Right ventricle myocardium inferior (tissue), 1 donor: Measurements from ENCODE around the gene TMEM59L. TPM values are rescaled to one million over a fixed set of nuclear protein-coding genes. Genes with fewer than 3 reads are reported as not detected.

Experiments used
- ATAC-seq: fragments of 200-7000 bp; cut with Tn5 transposase; one replicate; pipeline ENCODE4 v1.9.1; 2020; ENCODE audit warnings: mild to moderate bottlenecking, moderate library complexity
- DNase-seq: peaks from one replicate; pipeline ENCODE4 v3.0.0; 2021; ENCODE audit errors: missing footprints
- intact Hi-C: fragments of 100-400 bp; cut with DNase I; formaldehyde crosslinking; loops from one replicate; pipeline ENCODE4 v1.11.0; 2022
- total RNA-seq: library from RNA; stranded (reverse); fragmentation: NEBNext Ultra II Directional; extraction: Animal tissue kit (Norgen Biotek cat#: 25700); gene quantifications from one replicate; pipeline ENCODE4 v1.2.1, GENCODE V29; 2021
- donor health status: DM: no; HTN: yes; CAD: no; lungs with severe emphysema.

The TMEM59L gene
- total RNA-seq, 1 donor from 2014 or later: 2.8 TPM

DNA sequence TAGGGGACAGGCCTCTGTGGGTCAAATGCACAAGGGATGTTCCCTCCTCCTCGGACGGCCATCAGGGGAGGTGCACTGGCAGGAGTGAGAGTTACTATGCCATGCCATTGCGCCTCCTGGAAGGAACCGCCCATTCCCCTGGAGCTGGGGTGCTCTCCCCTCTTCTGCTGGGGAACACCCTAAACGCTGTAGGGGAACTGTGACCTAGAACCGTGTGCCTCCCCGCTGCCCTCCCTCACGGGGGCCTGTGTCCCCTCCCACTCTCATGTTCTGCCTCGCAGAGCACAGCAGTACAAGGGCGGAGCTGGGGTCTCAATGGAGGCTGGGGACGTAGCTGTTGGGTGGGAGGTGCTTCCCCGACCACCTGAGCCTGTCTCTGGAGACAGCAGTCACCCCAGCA is 53.6 kb downstream of the TMEM59L start:
- DNase-seq: no peak
- ATAC-seq: no peak
- intact Hi-C loops: no loop called here

DNA sequence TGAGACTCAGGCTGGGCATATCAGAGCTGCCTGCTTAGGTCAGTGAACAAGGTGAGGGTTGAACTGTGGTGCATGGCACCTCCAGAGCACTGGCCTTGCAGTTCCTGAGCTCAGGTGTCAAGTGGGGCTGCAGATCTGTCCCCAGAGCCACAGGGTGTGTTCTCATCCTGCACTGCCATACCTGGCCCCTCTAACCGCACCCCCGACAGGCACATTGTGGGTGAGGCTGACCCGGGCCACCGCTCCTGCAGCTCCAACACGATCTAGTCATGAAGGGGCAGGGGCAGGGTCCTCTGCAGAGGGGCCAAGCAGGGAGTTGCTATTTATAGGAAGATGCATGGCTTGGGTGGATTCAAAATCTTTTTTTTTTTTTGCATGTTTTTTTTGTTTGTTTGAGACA is 54.1 kb downstream of the TMEM59L start:
- ATAC-seq: no peak
- intact Hi-C loops: no loop called here
- peak; percentile 26 for DNase-seq

DNA sequence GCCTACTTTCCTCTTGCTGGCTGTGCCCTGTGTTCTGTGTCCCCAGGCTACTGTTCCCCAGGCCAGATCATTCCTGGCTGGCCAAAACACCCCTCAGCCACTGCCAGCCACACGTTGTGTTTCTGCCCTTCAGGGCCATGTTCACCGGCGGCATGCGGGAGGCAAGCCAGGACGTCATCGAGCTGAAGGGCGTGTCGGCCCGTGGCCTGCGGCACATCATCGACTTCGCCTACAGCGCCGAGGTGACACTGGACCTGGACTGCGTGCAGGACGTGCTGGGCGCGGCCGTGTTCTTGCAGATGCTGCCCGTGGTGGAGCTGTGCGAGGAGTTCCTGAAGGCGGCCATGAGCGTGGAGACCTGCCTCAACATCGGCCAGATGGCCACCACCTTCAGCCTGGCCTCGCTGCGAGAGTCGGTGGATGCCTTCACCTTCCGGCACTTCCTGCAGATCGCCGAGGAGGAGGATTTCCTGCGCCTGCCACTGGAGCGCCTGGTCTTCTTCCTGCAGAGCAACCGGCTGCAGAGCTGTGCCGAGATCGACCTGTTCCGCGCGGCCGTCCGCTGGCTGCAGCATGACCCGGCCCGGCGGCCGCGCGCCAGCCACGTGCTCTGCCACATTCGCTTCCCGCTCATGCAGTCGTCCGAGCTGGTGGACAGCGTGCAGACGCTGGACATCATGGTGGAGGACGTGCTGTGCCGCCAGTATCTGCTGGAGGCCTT is 55.0 kb downstream of the TMEM59L start:
- DNase-seq (no peak), ATAC-seq (no peak)
- intact Hi-C loops: no loop called here

DNA sequence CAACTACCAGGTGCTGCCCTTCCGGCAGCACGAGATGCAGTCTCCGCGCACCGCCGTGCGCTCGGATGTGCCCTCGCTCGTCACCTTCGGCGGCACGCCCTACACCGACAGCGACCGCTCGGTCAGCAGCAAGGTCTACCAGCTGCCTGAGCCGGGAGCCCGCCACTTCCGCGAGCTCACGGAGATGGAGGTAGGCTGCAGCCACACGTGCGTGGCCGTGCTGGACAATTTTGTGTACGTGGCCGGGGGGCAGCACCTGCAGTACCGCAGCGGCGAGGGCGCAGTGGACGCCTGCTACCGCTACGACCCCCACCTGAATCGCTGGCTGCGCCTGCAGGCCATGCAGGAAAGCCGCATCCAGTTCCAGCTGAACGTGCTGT is 55.6 kb downstream of the TMEM59L start:
- ATAC-seq (no peak), DNase-seq (peak; percentile 69)
- intact Hi-C loops: no loop called here

DNA sequence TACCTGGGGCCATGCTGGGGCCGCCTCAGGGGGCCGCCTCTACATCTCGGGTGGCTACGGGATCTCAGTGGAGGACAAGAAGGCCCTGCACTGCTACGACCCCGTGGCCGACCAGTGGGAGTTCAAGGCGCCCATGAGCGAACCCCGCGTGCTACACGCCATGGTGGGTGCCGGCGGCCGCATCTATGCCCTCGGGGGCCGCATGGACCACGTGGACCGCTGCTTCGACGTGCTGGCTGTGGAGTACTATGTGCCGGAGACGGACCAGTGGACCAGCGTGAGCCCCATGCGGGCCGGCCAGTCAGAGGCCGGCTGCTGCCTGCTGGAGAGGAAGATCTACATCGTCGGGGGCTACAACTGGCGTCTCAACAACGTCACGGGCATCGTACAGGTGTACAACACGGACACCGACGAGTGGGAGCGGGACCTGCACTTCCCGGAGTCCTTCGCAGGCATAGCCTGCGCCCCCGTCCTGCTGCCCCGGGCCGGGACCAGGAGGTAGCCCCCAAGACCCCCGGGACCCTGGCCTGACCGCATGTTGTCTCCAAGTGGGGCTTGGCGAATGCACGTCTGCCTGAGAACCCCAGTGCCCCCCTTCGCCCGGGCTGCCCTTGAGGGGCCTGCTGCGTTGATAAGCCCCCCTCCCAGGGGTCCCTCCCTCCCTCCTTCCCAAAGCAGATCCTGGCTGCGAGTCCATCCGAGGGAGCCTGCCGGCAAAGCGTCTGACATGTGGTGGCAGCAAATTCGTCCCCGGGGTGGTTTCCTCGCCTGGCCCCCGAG is 56.3 kb downstream of the TMEM59L start:
- DNase-seq (peak; percentile 69), ATAC-seq (no peak)
- intact Hi-C loops: no loop called here

DNA sequence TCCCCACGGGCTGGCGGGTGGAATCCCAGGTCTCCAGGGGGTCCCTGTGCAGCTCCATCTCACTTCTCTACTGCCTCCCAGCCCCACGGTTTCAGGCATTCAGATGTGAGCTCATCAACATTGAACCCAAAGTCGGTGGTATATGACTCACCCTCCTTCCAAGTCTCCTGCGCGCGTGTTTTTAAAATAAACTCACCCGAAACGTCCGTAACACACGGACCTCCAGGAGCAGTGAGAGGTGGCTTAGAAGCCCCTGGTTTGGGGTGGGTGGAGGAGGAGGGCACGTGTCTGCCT is 56.8 kb downstream of the TMEM59L start:
- no peak for DNase-seq
- ATAC-seq: no peak
- intact Hi-C loops: no loop called here

DNA sequence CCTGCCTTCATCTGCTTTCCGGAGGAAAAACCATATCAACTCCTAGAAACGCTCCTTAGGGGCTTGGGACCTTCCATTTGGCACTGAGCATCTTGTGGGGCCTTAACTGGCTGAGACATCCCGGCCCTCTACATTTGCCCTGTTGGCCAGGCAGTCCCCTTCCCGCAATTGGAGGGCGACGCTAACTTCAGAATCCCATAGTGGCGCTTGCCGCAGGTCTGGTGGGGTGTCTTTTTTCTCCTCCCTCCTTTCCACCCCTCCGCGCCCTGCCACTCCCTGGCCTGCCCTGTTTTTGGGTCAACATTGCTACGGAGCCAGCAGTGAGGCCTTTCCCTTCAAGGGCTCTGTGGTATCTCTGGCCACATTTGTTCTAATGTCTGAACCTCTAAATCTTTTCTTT is 57.2 kb downstream of the TMEM59L start:
- no peak for DNase-seq
- no peak for ATAC-seq
- intact Hi-C loops: loop anchor here (5.0 to 10.0 kb wide), 2 partner anchors 78 to 215 kb away; no protein-coding TSS in a partner anchor

DNA sequence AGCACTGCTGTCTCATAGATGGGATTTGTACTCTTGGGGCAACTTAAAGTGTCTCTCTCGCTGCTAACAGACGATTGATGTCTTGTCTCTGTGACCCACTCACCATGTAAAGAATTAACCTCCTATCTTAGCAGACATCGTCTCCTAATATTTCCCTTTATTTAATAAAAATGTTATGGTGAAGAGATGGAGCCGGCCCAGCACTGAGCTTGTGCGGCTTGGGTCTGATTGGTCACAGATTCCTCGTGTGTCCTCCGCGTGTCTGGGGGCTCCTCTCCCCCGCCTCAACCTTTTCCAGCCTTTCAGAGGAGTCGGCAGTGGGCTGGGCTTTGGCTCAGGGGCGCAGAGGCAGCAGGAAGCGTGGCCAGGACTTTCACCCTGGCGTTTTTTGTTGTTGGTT is 57.6 kb downstream of the TMEM59L start:
- no peak for DNase-seq
- intact Hi-C loops: loop anchor here (5.0 to 10.0 kb wide), 2 partner anchors 78 to 216 kb away; no protein-coding TSS in a partner anchor
- ATAC-seq: no peak

Other genes starting within 250 kb of the TMEM59L start
- 0.46 TPM for gene GDF15, start 226.7 kb upstream of the TMEM59L start, total RNA-seq
- gene LRRC25, start 215.2 kb upstream of the TMEM59L start, total RNA-seq: 5.0 TPM
- 36.2 TPM for gene SSBP4, start 193.5 kb upstream of the TMEM59L start, total RNA-seq
- gene ISYNA1, start 174.7 kb upstream of the TMEM59L start, total RNA-seq: 26.0 TPM
- 8.4 TPM for gene ELL, start 90.8 kb upstream of the TMEM59L start, total RNA-seq
- gene FKBP8, start 69.3 kb upstream of the TMEM59L start, total RNA-seq: 181 TPM
- gene KXD1, start 55.0 kb upstream of the TMEM59L start, total RNA-seq: 50.3 TPM
- 737 TPM for gene UBA52, start 41.0 kb upstream of the TMEM59L start, total RNA-seq
- gene REX1BD, start 24.1 kb upstream of the TMEM59L start, total RNA-seq: 79.3 TPM
- gene CRLF1, start 6.1 kb upstream of the TMEM59L start, total RNA-seq: 35.7 TPM
- gene KLHL26, start 24.2 kb downstream of the TMEM59L start, total RNA-seq: 6.6 TPM
- 10.3 TPM for gene CRTC1, start 70.8 kb downstream of the TMEM59L start, total RNA-seq
- gene COMP, start 178.4 kb downstream of the TMEM59L start, total RNA-seq: not detected
- gene UPF1, start 219.1 kb downstream of the TMEM59L start, total RNA-seq: 37.0 TPM